Gastrocnemius medialis (tissue), 4 donors: ENCODE results near the gene LAMTOR3.

Experiments used
- POLR2A ChIP-seq, 2 donors: fragments of 450-650 bp; IDR thresholded peaks; one replicate each; pipeline ENCODE4 v1.6.1; 2017; ENCODE audit warnings: antibody characterized with exemption in 2 of 2, mild to moderate bottlenecking in 2 of 2, moderate library complexity in 2 of 2
- TF ChIP-seq, protein P1 (sequence below), 5 experiments: fragments of 450-650 bp in 3 of 5; fragments of 200-600 bp in 2 of 5; sonication (generic) in 2 of 5; IDR thresholded peaks in 4 of 5; conservative IDR thresholded peaks in 1 of 5; 1 replicate in 4 of 5; 2 replicates in 1 of 5; pipeline ENCODE4 v1.5.1; 2016 to 2019; ENCODE audit warnings: antibody characterized with exemption in 5 of 5, mild to moderate bottlenecking in 3 of 5, moderate library complexity in 3 of 5

DNA sequence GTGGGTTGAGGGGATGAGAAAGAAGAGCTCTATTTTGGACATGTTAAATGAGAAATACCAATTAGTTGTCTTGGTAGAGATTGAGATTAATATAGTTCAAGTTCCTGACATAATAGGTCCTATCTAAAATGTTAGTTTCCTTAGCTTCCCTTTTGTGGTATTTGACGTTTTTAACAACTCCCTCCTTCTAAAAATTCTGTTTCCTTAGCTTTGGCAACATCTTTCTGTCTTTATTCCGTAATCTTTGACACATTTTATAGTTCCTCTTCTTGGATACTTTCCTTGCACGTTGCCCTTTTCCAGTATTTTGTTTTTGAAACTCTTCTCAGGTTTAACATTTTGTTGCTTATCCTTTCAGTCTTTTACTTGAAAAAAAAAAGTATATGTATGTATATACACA lies 36.9 kb downstream of the LAMTOR3 start:
- TF ChIP-seq, protein P1, sequence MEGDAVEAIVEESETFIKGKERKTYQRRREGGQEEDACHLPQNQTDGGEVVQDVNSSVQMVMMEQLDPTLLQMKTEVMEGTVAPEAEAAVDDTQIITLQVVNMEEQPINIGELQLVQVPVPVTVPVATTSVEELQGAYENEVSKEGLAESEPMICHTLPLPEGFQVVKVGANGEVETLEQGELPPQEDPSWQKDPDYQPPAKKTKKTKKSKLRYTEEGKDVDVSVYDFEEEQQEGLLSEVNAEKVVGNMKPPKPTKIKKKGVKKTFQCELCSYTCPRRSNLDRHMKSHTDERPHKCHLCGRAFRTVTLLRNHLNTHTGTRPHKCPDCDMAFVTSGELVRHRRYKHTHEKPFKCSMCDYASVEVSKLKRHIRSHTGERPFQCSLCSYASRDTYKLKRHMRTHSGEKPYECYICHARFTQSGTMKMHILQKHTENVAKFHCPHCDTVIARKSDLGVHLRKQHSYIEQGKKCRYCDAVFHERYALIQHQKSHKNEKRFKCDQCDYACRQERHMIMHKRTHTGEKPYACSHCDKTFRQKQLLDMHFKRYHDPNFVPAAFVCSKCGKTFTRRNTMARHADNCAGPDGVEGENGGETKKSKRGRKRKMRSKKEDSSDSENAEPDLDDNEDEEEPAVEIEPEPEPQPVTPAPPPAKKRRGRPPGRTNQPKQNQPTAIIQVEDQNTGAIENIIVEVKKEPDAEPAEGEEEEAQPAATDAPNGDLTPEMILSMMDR (IDR thresholded peaks at IDR 0.05 in 4 of 5, conservative IDR thresholded peaks at IDR 0.05 in 1 of 5), result no peak
- TF ChIP-seq POLR2A (IDR thresholded peaks at IDR 0.05), result no peak
